Adrenal gland (tissue), 12 donors: Measurements from ENCODE around the gene DCAF8L2. TPM values are rescaled to one million over a fixed set of nuclear protein-coding genes. Genes with fewer than 3 reads are reported as not detected.

ENCODE experiments used
- DNase-seq, 7 donors: peaks; one replicate each; pipeline ENCODE4 v3.0.0-alpha.2; 2019 to 2020
- H3K27ac ChIP-seq, 5 donors: fragments of 200-600 bp; sonication (generic) in 4 of 5; 1 replicate in 3 of 5; 2 replicates in 2 of 5; pipeline versions ENCODE4 v1.5.1 to v1.8.0; 2016 to 2020; ENCODE audit warnings: mild to moderate bottlenecking in 1 of 5
- H3K27me3 ChIP-seq: fragments of 200-600 bp; 2 replicates; pipeline ENCODE4 v1.8.0; 2021
- H3K36me3 ChIP-seq, 2 donors: fragments of 200-600 bp; replicated peaks in 1 of 2; 1 replicate in 1 of 2; 2 replicates in 1 of 2; pipeline versions ENCODE4 v1.5.1 to v1.8.0; 2018 to 2022
- H3K4me1 ChIP-seq, 2 donors: fragments of 200-600 bp; replicated peaks in 1 of 2; 1 replicate in 1 of 2; 2 replicates in 1 of 2; pipeline versions ENCODE4 v1.5.1 to v1.8.0; 2018 to 2021
- H3K4me3 ChIP-seq, 4 donors: fragments of 200-600 bp; sonication (generic) in 3 of 4; one replicate each; pipeline ENCODE4 v1.5.1; 2016 to 2018
- H3K9me3 ChIP-seq, 3 donors: fragments of 200-600 bp; sonication (generic) in 1 of 3; replicated peaks in 1 of 3; 1 replicate in 2 of 3; 2 replicates in 1 of 3; pipeline versions ENCODE4 v1.5.1 to v1.8.0; 2016 to 2021
- CTCF ChIP-seq, 6 experiments: fragments of 450-650 bp in 4 of 6; fragments of 200-600 bp in 2 of 6; sonication (generic) in 1 of 6; IDR thresholded peaks; 1 replicate in 5 of 6; 2 replicates in 1 of 6; pipeline versions ENCODE4 v1.5.1 to v1.8.0; 2016 to 2021; ENCODE audit warnings: antibody characterized with exemption in 6 of 6, mild to moderate bottlenecking in 2 of 6, moderate library complexity in 1 of 6
- POLR2A ChIP-seq, 2 donors: fragments of 450-650 bp; IDR thresholded peaks; one replicate each; pipeline ENCODE4 v1.6.1; 2017; ENCODE audit warnings: antibody characterized with exemption in 2 of 2, mild to moderate bottlenecking in 2 of 2, moderate library complexity in 1 of 2
- WGBS, 4 donors: extraction: QIAGEN DNeasy Blood & Tissue Kit in 2 of 4; methylation state at CpG; one replicate each; pipeline versions ENCODE4 v1.1.5 to v1.1.7; 2013 to 2017; 5-methylcytosine and 5-hydroxymethylcytosine counted together
- intact Hi-C, 2 donors: fragments of 100-400 bp; cut with DNase I; formaldehyde crosslinking; loops; one replicate each; pipeline versions ENCODE4 v1.14.1 to v1.15.0; 2022 to 2023
- polyA plus RNA-seq, 3 donors: library from polyadenylated mRNA; stranded (reverse); fragments of 200-250 nt in 2 of 3; fragments of 350-450 nt in 1 of 3; fragmentation: Illumina TruSeq in 1 of 3; extraction: RNeasy Lipid Tissue Mini Kit (QIAGEN cat#74804) in 1 of 3; gene quantifications; one replicate each; pipeline ENCODE4 v1.2.3, GENCODE V29; 2013 to 2014
- total RNA-seq, 9 donors: library from RNA; depleted of rRNA in 4 of 9; stranded (reverse); fragments of >200 nt in 4 of 9; fragments of 120-200 nt in 1 of 9; fragmentation: NEBNext Ultra II Directional in 1 of 9; extraction: Animal tissue kit (Norgen Biotek cat#: 25700) in 1 of 9; gene quantifications; one replicate each; pipeline versions ENCODE4 v1.1.0 to v1.2.4, GENCODE V29; 2013 to 2023
- donor health status: healthy with polysubstance abuse.
- donor health status: Bipolar disorder and iron deficiency.
- donor health status: DM: yes; HTN: yes; CAD: no.
- donor health status: DM: no; HTN: no; CAD: no.
- donor health status: DM: no; HTN: no; CAD: no.
- donor health status: DM: yes; HTN: yes; CAD: no.

DCAF8L2 gene
- total and polyA plus RNA-seq, 12 donors = not detected

GRCh38 chrX:27715610-27716009, 125.5 kb downstream of the DCAF8L2 start:
- Histone ChIP-seq H3K4me1 (no peaks in the 10 kb centered on the region), H3K27me3 (no peaks in the 10 kb centered on the region), H3K36me3 (no peaks in the 10 kb centered on the region), H3K27ac (no peak overlapping the region), H3K9me3 (no peaks in the 10 kb centered on the region), H3K4me3 (no peak overlapping the region)
- no peak for DNase-seq
- WGBS, 4 donors = 50 to 81% (median 71%) methylated on average over 2 of the region's 2 CpGs
- TF ChIP-seq CTCF (IDR thresholded peaks at IDR 0.05) (no peak), POLR2A (IDR thresholded peaks at IDR 0.05) (no peak)
- intact Hi-C loops = no loop called here

GRCh38 chrX:27728291-27728690, 138.1 kb downstream of the DCAF8L2 start:
- Histone ChIP-seq H3K27ac (no peak overlapping the region), H3K36me3 (no peaks in the 10 kb centered on the region), H3K4me3 (no peak overlapping the region), H3K9me3 (no peaks in the 10 kb centered on the region), H3K4me1 (no peaks in the 10 kb centered on the region), H3K27me3 (no peaks in the 10 kb centered on the region)
- no peak for DNase-seq
- 31 to 48% (median 39%) methylated on average over 3 of the region's 3 CpGs for WGBS, 4 donors
- TF ChIP-seq POLR2A (IDR thresholded peaks at IDR 0.05) (no peak), CTCF (IDR thresholded peaks at IDR 0.05) (no peak)
- intact Hi-C loops = no loop called here

- 70 to 83% (median 75%) methylated on average over 5 of the region's 5 CpGs for WGBS, 4 donors
- Histone ChIP-seq H3K27me3 (no peaks in the 10 kb centered on the region), H3K9me3 (no peaks in the 10 kb centered on the region), H3K4me1 (no peaks in the 10 kb centered on the region), H3K36me3 (no peaks in the 10 kb centered on the region), H3K27ac (no peak overlapping the region), H3K4me3 (no peak overlapping the region)
- DNase-seq = no peak
- TF ChIP-seq POLR2A (IDR thresholded peaks at IDR 0.05) = no peak
- TF ChIP-seq CTCF (IDR thresholded peaks at IDR 0.05) = no peak
- intact Hi-C loops = no loop called here
Measured at GRCh38 chrX:27731962-27732361, 141.8 kb downstream of the DCAF8L2 start.

GRCh38 chrX:27735914-27736313, 145.8 kb downstream of the DCAF8L2 start:
- 56 to 62% (median 59%) methylated on average over 3 of the region's 3 CpGs for WGBS, 4 donors
- no peak for DNase-seq
- intact Hi-C loops = no loop called here
- TF ChIP-seq CTCF (IDR thresholded peaks at IDR 0.05) (no peak), POLR2A (IDR thresholded peaks at IDR 0.05) (no peak)
- no peak overlapping the region for H3K4me3 ChIP-seq
- H3K4me1 ChIP-seq = no peaks in the 10 kb centered on the region
- no peak overlapping the region for H3K27ac ChIP-seq
- H3K36me3 ChIP-seq = no peaks in the 10 kb centered on the region
- no peaks in the 10 kb centered on the region for H3K27me3 ChIP-seq
- no peaks in the 10 kb centered on the region for H3K9me3 ChIP-seq
